Aorta (tissue), 5 donors: ENCODE measurements around the gene SYT13. TPM values are rescaled to one million over a fixed set of nuclear protein-coding genes. Genes with fewer than 3 reads are reported as not detected.

Experiments used
- ATAC-seq: fragments of 200-7000 bp; cut with Tn5 transposase; one replicate; pipeline ENCODE4 v1.9.1; 2022; ENCODE audit warnings: moderate library complexity; ENCODE audit not compliant: low FRiP score
- DNase-seq, 2 donors: peaks; one replicate each; pipeline ENCODE4 v3.0.0-alpha.2; 2020
- H3K27ac ChIP-seq, 2 donors: one replicate each; pipeline ENCODE4 v1.5.1; 2013; ENCODE audit warnings: low read length in 2 of 2, mild to moderate bottlenecking in 2 of 2, moderate library complexity in 2 of 2, control low read depth in 1 of 2, inconsistent platforms in 1 of 2, low read depth in 1 of 2
- H3K27me3 ChIP-seq, 2 donors: one replicate each; pipeline ENCODE4 v1.6.1; 2013; ENCODE audit warnings: control low read depth in 1 of 2, low read length in 1 of 2, mild to moderate bottlenecking in 1 of 2, moderate library complexity in 1 of 2; ENCODE audit not compliant: insufficient read depth in 2 of 2, control insufficient read depth in 1 of 2
- H3K36me3 ChIP-seq, 2 donors: one replicate each; pipeline ENCODE4 v1.6.1; 2013; ENCODE audit warnings: control low read depth in 1 of 2, low read length in 1 of 2, mild to moderate bottlenecking in 1 of 2; ENCODE audit not compliant: insufficient read depth in 2 of 2, control insufficient read depth in 1 of 2
- H3K4me1 ChIP-seq, 2 donors: one replicate each; pipeline ENCODE4 v1.6.1; 2013; ENCODE audit warnings: low read length in 2 of 2, control low read depth in 1 of 2, mild to moderate bottlenecking in 1 of 2, moderate library complexity in 1 of 2; ENCODE audit not compliant: insufficient read depth in 2 of 2, control insufficient read depth in 1 of 2
- H3K4me3 ChIP-seq, 2 donors: one replicate each; pipeline ENCODE4 v1.5.1; 2013; ENCODE audit warnings: low read length in 2 of 2, control low read depth in 1 of 2, mild to moderate bottlenecking in 1 of 2
- H3K9me3 ChIP-seq: one replicate; pipeline ENCODE4 v1.6.1; 2013; ENCODE audit warnings: mild to moderate bottlenecking, low read length; ENCODE audit not compliant: control insufficient read depth
- WGBS, 2 donors: extraction: QIAGEN DNeasy Blood & Tissue Kit; methylation state at CpG; one replicate each; pipeline ENCODE4 v1.1.7; 2013; 5-methylcytosine and 5-hydroxymethylcytosine counted together
- intact Hi-C, 2 donors: fragments of 100-400 bp; cut with DNase I; formaldehyde crosslinking; loops; one replicate each; pipeline versions ENCODE4 v1.14.2 to v1.15.0; 2022
- long read RNA-seq, 2 donors: library from polyadenylated mRNA; unstranded; transcript quantifications; one replicate each; pipeline ENCODE4 v2.0.0, GENCODE V29; 2020 to 2021
- polyA plus RNA-seq, 2 donors: library from polyadenylated mRNA; stranded (reverse); fragments of 200-250 nt; gene quantifications; one replicate each; pipeline ENCODE4 v1.2.3, GENCODE V29; 2013
- total RNA-seq, 2 donors: library from RNA; stranded (reverse); fragmentation: NEBNext Ultra II Directional; extraction: Animal tissue kit (Norgen Biotek cat#: 25700); gene quantifications; one replicate each; pipeline ENCODE4 v1.2.1, GENCODE V29; 2021
- donor health status: healthy with polysubstance abuse.
- donor health status: Bipolar disorder and iron deficiency.
- donor health status: DM: no; HTN: no; CAD: no.
- donor health status: DM: no; HTN: no; CAD: no.
- donor health status: DM: yes; HTN: yes; CAD: no.

SYT13 gene, protein sequence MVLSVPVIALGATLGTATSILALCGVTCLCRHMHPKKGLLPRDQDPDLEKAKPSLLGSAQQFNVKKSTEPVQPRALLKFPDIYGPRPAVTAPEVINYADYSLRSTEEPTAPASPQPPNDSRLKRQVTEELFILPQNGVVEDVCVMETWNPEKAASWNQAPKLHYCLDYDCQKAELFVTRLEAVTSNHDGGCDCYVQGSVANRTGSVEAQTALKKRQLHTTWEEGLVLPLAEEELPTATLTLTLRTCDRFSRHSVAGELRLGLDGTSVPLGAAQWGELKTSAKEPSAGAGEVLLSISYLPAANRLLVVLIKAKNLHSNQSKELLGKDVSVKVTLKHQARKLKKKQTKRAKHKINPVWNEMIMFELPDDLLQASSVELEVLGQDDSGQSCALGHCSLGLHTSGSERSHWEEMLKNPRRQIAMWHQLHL
- total RNA-seq (under 1 TPM in 1 of 2 donors, not detected in 1; 0.36 TPM), polyA plus RNA-seq (1 to 10 TPM in 1 of 2 donors, under 1 TPM in 1; 0.08 to 2.0 TPM)
- long read RNA-seq, donor 1: 0 reads
- long read RNA-seq, donor 2: 0 reads

DNA sequence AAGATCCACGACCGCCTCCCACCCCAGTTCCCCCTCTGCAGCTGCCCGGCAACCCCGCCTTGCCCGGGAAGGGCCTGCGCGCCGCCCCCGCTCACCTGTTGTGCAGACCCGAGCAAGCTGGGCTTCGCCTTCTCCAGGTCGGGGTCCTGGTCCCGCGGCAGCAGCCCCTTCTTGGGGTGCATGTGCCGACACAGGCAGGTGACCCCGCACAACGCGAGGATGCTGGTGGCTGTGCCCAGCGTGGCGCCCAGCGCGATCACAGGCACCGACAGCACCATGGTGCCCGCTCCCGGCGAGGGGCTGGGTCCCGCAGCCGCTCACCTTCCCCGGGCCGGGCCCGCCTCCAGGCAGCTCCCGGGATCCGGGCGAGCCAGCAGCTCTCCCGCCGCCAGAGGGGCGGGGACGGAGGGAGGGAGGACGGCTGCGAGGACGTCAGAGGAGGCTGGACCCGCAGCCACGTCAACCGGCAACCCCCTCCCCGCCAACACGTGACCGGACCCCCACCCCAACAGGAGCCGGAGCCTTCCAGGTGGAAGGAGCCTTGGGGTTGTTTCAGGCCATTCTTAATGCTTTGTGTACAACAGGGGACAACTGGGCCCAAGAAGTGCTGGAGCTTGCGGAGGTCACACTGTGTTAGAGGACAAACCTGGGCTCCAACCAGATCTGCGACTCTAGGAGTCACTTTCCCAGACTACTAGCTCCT, at the start of gene SYT13:
SYT13 (minus strand) TSS at position 412 of the 703 bp plus-strand sequence; CDS start at position 278, 134 bp downstream.
- intact Hi-C loops: no loop called here
- ATAC-seq: peak; percentile 10
- peaks cover 0 to 2% of the 10 kb centered on the region in 2 donors for H3K27me3 ChIP-seq
- DNase-seq: peak; percentile 47 to 79
- no peaks in the 10 kb centered on the region for H3K4me1 ChIP-seq
- 3% methylated on average over 44 to 50 of the region's 50 CpGs for WGBS, 2 donors
- no peak within 1 kb of the TSS for H3K4me3 ChIP-seq
- H3K27ac ChIP-seq: no peak within 1 kb of the TSS
- peaks cover 5% of the 10 kb centered on the region for H3K9me3 ChIP-seq
- H3K36me3 ChIP-seq: no peaks in the 10 kb centered on the region

DNA sequence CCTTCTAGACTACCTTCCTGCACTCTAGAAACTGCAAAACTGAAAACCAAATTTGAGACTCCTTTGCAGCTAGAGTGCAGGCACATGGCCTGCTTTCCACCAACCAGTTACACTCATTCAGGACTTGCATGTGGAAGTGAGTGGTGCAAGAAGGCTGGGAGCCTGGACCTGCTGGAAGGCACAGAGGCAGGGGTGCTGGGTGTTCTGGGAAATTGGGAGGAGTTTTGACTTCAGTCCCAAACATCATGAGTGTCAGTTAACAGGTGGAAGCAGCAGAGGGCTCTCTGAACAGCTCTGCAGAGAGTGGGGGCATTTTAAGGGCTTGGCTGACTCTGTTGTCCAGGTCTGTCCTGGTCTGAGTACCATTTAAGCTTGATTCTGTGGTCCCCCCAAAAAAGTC, 49.3 kb upstream of the SYT13 start:
- intact Hi-C loops: loop anchor here in 1 of 2 donors (10.0 kb wide), 2 partner anchors 81 to 401 kb away; no protein-coding TSS in a partner anchor
- no peaks in the 10 kb centered on the region for H3K4me1 ChIP-seq
- DNase-seq: no peak

DNA sequence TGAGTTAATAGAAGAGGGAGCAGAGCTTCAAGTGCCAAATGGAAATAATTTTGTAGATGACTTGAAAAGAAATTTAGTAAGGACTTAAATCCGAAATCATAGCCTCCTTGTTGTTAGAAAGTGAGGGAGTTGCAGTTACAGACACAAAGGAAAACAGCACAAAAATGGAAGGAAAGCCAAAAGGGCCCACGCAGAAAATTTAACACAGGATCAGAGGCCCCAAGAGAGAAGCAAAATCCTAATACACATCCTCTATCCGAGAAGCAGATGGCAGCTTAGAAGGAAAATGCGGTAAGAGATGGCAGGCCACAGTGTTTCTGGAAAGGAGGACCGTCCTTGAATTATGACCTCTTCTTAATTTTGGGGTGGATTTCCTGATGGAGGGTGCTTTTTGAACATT, 48.7 kb upstream of the SYT13 start:
- H3K27ac ChIP-seq: no peak overlapping the region
- DNase-seq: no peak
- ATAC-seq: no peak

More for the DNA sequence above, 49.3 kb upstream of the SYT13 start:
- Histone ChIP-seq H3K36me3 (no peaks in the 10 kb centered on the region), H3K4me3 (no peak overlapping the region), H3K27me3 (no peaks in the 10 kb centered on the region), H3K27ac (no peak overlapping the region), H3K9me3 (no peaks in the 10 kb centered on the region)
- no peak for ATAC-seq

DNA sequence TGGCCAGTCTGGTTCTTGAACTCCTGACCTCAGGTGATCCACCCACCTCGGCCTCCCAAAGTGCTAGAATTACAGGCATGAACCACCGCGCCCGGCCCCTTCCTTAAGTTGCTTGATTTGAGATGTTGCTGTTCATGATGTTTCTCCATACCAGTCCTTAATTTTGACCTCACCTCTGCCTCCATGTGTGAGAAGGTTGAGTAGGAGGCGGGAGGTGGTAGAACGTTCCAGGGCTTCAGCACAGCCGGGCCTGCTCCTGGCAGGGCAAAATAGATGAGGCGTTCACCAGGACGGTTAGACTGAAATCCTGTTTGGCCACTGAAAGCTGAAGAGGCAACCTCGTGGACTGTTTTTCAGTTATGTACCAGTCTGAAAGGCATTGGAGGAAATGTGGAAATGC, 48.3 kb upstream of the SYT13 start:
- H3K4me3 ChIP-seq: no peak overlapping the region
- H3K27me3 ChIP-seq: no peaks in the 10 kb centered on the region
- intact Hi-C loops: loop anchor here in 1 of 2 donors (10.0 kb wide), 2 partner anchors 80 to 400 kb away; no protein-coding TSS in a partner anchor
- ATAC-seq: no peak
- H3K9me3 ChIP-seq: no peaks in the 10 kb centered on the region
- no peaks in the 10 kb centered on the region for H3K4me1 ChIP-seq
- no peak overlapping the region for H3K27ac ChIP-seq
- WGBS, 2 donors: 93 to 94% methylated on average over 10 of the region's 10 CpGs
- H3K36me3 ChIP-seq: no peaks in the 10 kb centered on the region
- DNase-seq: no peak

More for the DNA sequence above, 48.7 kb upstream of the SYT13 start:
- WGBS, 2 donors: 81 to 83% methylated on average over 5 of the region's 5 CpGs
- Histone ChIP-seq H3K36me3 (no peaks in the 10 kb centered on the region), H3K4me3 (no peak overlapping the region), H3K4me1 (no peaks in the 10 kb centered on the region), H3K27me3 (no peaks in the 10 kb centered on the region), H3K9me3 (no peaks in the 10 kb centered on the region)
- intact Hi-C loops: loop anchor here in 1 of 2 donors (10.0 kb wide), 2 partner anchors 80 to 400 kb away; no protein-coding TSS in a partner anchor

DNA sequence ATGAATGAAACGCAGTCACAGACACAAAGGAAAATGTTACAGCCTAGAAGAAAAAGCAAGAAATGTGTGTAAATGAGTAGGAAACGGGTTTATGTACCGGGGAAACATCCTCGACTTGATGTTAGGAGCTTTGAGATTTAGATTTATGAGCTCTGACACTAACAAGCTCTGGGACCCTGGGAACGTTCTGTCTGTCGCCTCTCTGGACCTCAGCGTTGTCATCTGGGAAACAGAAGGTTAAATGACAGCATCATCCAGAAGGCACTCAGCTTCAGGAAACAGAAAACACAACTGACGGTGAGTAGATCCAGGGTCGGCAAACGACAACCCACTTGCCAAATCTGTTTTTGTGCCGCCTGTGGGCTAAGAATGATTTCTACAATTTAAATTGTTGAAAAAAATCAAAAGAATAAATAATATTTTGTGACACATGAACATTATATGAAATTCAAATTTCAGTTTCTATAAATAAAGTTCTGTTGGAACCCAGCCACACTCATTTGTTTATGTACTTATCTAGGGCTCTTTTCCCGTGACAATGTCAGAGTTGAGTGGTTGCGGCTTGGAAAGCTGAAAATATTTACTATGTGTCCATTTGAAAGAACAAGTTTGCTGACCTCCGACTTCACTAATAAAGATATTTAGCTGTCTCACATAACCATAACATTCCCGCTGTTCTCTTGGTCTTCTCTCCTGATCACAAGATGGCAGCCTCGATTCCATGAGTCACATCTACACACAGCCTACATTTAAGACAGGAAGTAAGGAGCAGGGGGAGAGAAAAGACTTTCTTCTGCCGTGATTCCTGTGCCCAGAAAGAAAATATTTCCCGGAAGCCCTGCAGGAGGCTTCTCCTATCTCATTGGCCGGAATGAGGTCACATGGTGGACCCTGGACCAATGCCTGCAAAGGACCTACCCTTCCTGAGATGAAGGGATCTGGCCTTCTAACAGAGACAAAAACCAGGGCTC, 47.1 kb upstream of the SYT13 start:
- H3K36me3 ChIP-seq: no peaks in the 10 kb centered on the region
- no peak for DNase-seq
- H3K27me3 ChIP-seq: no peaks in the 10 kb centered on the region
- 12% methylated on average over 19 of the region's 19 CpGs for WGBS, 2 donors
- no peaks in the 10 kb centered on the region for H3K9me3 ChIP-seq
- H3K27ac ChIP-seq: peak overlapping the region in 1 of 2 donors; percentile 64
- ATAC-seq: peak; percentile 67
- H3K4me3 ChIP-seq: peak overlapping the region; percentile 5 to 9
- H3K4me1 ChIP-seq: no peaks in the 10 kb centered on the region
- intact Hi-C loops: loop anchor here (2.0 to 10.0 kb wide), 3 partner anchors 78 to 398 kb away; no protein-coding TSS in a partner anchor

DNA sequence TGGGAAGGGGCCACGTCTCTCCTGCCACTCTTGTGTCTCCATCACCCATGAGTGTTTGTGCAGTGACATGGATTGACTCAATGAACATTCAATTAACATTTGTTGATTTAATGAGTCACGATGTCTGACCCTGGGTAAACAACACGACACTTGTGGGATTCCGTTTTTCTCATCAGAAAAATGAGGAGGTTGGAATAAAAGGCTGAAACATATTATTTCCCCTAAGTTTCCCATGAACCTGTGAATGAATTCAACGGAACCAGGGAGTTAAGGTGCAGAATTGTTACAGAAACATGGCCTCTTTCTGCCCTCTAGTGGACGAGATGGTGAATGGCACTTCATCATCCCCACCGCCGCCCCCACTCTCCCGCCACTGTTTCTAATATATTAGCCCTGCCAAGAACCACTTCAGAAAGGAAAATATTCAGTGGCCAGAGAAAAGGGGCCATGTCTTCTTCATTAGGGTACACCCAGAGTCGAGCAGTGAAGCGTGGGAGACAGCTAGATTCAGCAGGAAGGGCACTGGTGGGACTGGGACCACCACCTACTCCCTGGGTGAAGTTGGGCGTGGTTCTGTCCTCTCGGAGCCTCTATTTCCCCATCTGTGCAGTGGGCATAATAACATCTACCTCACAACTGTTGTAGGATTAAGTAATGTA, 46.3 kb upstream of the SYT13 start:
- WGBS, 2 donors: 7 to 10% methylated on average over 13 of the region's 13 CpGs
- Histone ChIP-seq H3K9me3 (no peaks in the 10 kb centered on the region), H3K27ac (no peak overlapping the region), H3K4me3 (no peak overlapping the region), H3K27me3 (no peaks in the 10 kb centered on the region), H3K36me3 (no peaks in the 10 kb centered on the region), H3K4me1 (no peaks in the 10 kb centered on the region)
- DNase-seq (no peak), ATAC-seq (peak; percentile 85)
- intact Hi-C loops: loop anchor here (1.0 to 10.0 kb wide), 4 partner anchors 78 to 398 kb away; no protein-coding TSS in a partner anchor

DNA sequence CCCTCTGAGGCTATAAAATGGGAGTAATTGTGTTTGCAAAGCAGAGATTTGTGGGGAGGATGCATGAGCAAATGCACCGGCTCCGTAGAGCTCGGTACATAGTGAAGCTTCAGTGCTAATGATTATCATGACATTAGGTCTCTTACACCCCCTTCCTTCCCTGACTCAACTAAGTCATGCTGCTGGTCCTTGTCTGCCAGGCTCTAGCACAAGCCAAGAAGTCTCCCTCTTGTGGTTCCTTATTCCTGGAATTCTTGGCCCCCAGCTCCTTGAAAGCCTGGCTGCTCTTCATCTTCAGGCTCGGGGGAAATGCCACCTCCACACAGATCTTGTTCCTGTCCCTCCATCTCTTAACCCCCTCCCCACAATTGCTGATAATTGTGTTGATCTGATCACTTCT, 45.7 kb upstream of the SYT13 start:
- Histone ChIP-seq H3K36me3 (no peaks in the 10 kb centered on the region), H3K27ac (no peak overlapping the region), H3K4me3 (no peak overlapping the region), H3K4me1 (no peaks in the 10 kb centered on the region), H3K27me3 (no peaks in the 10 kb centered on the region), H3K9me3 (no peaks in the 10 kb centered on the region)
- WGBS, 2 donors: 58 to 64% methylated on average over 4 of the region's 4 CpGs
- DNase-seq (no peak), ATAC-seq (no peak)
- intact Hi-C loops: loop anchor here (1.0 to 10.0 kb wide), 5 partner anchors 39 to 397 kb away; no protein-coding TSS in a partner anchor
